ENCODE data around the gene EVI5.
"Not testable (repeated sequence)": the region's sequence is repeated elsewhere in the genome, so short reads cannot be mapped to it uniquely, and the experiment has no call there.

EVI5 gene

DNA sequence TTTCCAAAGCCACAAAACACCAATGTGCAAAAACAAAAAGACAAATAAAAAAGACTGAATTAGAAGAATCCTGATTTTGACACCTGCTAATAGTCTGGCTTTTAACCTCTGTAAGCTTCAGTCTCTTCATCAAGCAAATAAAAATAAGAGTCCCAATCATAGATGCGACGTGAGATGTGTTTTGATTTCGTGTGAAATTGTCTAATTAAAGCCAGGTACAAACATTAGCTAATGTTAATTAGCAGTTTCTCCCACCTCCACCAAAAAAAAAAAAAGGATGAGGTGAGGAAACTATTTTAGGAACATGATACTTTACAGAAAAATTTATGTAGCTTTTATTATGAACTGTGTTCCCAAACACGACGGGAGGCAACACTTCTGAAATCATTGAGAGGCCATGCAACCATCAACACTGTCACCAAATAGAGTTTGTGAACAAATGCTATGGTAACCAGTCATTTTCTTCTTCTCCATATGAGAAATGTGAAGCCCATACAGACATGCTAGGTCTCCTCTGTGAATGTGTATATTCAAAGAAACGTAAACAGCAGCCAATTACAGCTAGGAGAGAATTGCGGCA, 6.7 kb upstream of the EVI5 start:
- DNase-seq: no peak

DNA sequence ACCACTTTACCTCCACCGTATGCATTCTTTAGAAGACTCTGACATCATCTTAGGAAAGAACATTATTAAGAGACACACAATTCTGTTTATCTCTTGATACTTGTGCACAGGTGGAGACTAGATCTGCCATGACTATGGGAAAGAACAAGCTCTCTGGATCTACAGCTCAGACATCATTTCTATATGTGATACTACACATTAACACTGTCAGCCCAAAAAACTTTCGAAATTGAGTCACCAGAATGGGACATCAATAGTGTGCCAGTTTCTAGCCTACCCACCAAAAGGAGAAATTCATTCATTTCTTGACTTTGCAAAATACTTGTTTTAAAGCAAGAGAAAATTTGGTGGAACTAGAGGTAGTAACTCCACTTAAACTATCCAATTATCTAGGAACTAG, 6.0 kb upstream of the EVI5 start:
- DNase-seq: no peak

DNA sequence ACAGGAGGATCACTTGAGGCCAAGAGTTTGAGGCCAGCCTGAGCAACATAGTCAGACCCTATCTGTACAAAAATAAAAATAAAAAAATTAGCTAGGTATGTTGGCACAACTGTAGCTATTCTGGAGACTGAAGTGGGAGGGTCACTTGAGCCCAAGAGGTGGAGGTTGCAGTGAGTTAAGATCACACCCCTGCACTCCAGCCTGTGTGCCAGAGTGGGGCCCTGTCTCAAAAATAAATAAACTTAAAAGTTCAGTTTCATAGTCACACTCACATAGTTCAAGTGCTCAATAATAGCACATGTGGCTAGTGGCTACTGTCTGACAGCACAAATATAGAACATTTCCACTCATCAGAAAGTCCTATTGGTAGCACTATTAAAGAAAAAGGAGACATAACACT, 5.2 kb upstream of the EVI5 start:
- DNase-seq: no peak

DNA sequence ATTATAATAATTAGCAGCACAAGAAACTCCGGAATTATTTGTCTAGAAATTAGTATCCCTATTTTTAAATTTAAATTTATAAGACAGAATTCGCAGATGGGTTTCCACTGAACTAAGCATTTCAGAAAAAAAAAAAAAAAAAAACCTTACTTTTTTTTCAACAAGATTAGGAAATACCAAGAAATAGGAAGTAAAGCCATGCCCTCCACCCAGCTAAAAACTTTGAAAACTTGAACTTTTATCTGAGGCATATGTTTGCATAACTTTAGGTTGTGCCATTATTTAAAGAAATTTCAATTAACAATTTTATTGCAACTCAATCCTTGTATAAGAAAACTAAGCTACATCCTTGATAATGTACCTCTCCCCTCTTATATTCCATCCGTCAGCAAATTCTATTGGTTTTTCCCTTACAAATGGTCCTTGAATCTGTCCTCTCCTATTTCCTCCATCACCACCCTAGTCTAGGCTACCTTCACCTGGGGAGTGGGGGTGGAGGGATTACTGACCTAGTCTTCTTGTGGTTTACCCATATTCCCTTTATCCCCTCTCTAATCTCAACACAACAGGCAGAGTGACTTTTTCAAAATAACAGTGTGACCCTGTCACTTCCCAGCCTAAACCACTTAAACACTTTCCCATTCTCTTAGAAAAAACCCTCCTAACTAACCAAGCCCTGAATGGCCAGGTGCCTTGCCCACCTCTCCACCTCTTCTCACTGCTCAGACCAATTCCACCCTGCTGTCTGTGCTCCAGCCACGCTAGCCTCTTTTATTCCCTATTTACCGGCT, 1.4 kb upstream of the EVI5 start:
- no peak for DNase-seq

DNA sequence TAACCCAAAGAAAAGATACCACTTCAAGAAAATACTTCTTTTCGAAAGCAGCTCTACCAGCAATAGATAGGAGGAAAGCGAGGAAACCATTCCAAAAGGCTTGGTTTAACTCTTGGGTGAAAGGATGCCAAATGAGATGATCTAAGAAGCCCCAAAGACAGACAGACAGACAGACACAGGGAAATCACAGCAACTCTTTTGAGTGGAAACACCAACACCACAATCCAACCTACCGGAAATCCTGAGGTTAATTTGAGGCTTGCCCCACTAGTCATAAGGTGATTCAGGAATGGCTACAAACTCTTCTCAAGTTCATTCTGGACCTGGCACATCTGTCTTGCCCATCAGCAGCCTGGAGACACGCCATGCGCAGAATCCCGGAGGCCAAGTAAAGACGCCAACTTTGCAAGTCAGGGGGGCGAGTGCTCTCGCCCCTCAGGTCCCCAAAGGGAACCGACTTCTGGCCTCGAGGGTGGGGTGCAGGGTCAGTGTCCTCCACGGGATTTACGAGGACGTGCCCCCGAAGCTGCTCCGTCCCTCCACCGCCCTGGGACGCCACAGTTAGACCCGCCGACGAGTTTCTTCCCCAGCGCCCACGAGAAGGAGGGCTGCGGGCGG, 778 bp downstream of the EVI5 start:
- peak; percentile 53 for DNase-seq

GRCh38 chr1:92783550-92783949, 1.4 kb downstream of the EVI5 start:
- not testable (repeated sequence) for DNase-seq

GRCh38 chr1:92778376-92778775, 6.5 kb downstream of the EVI5 start:
- no peak for DNase-seq

DNA sequence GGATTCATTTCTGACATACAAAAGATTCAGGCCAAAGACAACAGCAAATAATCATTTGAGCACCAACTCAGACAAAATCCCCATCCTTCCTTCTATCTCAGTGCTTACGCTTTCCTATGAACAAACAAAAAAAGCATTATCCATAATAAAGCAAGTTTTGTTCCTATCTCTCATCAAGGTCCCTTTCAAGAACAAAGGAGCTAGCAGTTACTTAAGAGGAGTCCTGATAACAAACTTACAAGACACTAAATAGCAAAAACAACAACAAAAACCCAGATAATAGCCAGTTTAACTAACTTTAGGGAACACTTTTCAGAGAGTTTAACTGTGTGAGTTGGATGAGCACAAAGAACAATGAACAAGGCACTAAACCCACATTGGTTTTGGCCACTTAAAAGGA, 10.5 kb downstream of the EVI5 start:
- DNase-seq: no peak

GRCh38 chr1:92773749-92774148, 11.2 kb downstream of the EVI5 start:
- not testable (repeated sequence) for DNase-seq

DNA sequence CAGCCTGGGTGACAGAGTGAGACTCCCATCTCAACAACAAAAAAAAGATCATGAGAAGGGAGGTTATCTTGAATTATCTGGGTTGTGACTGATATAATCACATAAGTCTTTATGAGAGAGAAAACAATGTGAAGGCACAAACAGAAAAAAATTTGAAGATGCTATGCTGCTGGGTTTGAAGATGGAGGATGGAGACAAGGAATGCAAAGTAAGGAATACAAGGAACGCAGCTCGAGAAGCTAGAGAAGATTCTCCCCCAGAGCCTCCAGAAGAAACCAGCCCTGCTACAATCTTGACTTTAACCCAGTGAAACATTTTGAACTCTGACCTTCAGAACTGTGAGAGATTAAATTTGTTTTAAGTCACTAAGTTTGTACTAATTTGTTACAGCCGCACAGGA, 15.1 kb downstream of the EVI5 start:
- no peak for DNase-seq

GRCh38 chr1:92768915-92769314, 16.0 kb downstream of the EVI5 start:
- no peak for DNase-seq

DNA sequence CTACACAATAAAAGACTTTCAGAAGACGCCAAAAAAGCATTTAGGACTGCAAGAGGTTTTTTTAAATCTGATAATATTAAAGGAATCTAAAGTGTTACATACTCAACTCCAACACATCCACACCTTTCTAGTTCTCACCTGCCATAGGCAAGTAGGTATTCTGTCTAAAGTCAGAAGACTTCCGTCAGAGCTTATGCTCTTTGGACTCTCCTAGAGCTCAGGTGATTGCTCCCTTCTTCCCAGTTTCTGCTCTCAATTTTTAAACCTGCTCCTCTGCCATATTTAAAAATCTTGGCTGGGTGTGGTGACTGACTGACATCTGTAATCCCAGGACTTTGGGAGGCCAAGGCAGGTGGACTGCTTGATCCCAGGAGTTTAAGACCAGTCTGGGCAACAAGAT, 16.6 kb downstream of the EVI5 start:
- DNase-seq: no peak

DNA sequence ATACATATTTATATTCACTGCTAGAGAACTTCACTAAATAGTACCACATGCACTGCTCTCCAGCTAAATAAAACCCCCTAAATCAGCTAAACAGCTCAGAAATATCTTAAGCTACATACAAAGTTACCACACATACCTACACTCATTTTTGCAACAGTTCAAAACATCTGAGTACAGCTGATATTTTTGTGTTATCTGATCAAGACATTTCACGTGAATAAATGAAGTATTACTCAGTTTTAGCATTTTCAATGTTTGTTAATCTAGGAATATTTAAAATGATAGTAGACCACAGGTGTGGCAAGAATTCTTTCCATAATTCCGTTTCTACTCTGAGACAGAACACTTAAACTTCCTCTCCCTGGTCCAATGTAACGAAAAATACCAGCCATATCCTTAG, 20.8 kb downstream of the EVI5 start:
- DNase-seq: no peak

GRCh38 chr1:92762355-92762754, 22.6 kb downstream of the EVI5 start:
- no peak for DNase-seq

GRCh38 chr1:92759361-92759760, 25.5 kb downstream of the EVI5 start:
- DNase-seq: no peak

- no peak for DNase-seq
These were observed 28.4 kb downstream of the EVI5 start for GRCh38 chr1:92756537-92756936.

DNA sequence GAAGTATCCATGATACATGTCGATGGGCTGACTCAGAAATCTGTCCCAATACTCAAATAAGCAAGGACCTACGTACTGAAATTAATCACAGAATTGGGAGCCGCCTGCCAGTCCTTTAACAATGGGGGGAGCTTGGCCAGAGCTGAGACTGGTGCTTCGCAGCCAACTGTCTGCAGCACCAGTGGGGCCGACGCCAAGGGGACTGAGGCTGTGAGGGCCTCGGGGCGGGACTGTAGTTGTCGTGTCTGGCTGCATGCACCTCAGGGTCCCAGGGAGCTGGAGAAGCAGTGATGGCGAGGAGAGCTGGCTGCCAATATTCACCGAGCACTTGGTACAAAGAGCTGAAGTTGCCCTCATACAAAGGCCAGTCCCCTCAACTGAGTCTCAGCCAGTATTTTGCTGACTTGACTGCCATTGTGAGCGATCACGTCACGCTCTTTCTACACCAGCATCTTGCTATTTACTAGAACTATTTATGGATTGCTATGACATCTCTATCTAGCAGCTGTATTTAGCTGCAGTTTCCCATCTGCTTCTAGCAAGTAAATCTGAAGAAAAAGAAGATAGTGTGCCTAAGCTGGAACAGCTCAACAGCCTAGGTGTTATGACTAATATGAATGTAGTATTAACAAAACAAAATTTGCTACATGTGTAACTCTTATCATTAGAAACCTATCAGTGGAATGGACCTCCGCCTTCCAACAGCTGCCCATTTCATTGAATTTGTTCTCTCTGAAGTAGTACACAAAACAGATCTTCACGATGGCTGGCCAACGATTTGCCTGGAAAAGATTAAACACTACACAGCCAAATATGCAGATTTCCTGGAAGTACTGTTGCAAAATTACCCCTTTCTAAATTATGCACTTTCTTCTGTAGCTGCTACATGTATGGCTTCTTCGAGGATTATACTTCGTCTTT, 29.1 kb downstream of the EVI5 start:
- no peak for DNase-seq

GRCh38 chr1:92754719-92755050, 30.2 kb downstream of the EVI5 start:
- DNase-seq: no peak

- DNase-seq: no peak
These were observed 30.7 kb downstream of the EVI5 start for GRCh38 chr1:92754000-92754718.

GRCh38 chr1:92752719-92753118, 32.2 kb downstream of the EVI5 start:
- no peak for DNase-seq

DNA sequence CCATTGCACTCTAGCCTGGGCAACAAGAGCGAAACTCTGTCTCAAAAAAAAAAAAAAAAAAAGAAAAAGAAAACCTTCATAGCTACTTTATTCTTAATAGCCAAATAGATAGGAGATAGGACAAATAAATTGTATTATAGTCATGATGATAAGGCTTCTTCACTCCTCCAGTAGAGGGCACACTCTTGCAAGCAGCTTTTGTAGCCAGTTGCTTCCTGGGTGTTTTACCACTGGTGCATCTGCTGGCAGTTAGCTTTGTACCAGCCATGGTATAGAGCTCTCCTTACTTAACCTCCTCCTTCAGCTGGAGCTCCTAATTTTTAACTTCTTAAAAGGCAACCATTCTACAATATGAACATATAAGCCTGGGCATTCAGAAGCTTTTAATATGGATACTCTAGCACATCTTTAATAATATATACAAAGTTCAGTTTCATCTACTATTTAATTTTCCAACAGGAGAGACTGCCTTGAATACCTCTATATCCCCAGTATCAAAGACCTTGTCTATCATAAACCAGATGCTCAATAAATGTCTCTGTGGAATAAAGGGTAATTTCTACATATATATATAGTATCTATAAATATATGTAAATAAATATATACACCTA, 35.8 kb downstream of the EVI5 start:
- DNase-seq: peak; percentile 55

DNA sequence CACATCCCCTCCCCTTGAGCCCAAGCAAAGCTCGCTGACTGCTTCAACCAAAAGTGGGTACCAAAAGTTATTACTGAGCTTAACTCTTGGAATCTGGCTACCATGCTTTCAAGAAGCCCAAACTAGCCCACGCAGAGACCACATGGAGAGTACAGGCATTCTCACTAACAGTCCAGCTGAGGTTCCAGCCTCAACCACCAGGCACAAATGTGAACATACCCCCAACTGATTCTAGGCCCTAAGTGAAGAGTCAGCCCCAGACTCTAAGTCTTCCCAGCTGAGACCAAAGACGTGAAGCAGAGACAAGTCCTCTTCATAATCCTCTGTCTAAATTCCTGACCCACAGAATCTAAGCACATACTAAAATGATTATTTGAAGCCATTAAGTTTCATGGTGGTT, 36.8 kb downstream of the EVI5 start:
- no peak for DNase-seq
